Stimulated activated CD8-positive, alpha-beta memory T cell treated with anti-CD3 and anti-CD28 coated beads, Interleukin-15, amount 100 ng/mL, for 24 hours (primary cell): ENCODE results near the gene LAMB1.
"Not testable (repeated sequence)": the region's sequence is repeated elsewhere in the genome, so short reads cannot be mapped to it uniquely, and the experiment has no call there.

Experiments used
- DNase-seq: peaks from one replicate; pipeline ENCODE4 v3.0.0-alpha.2; 2020; ENCODE audit warnings: low read depth

LAMB1 gene

GRCh38 chr7:107917763-107918651 is 85.0 kb downstream of the LAMB1 start:
- no peak for DNase-seq

- no peak for DNase-seq
These were observed 87.4 kb downstream of the LAMB1 start for GRCh38 chr7:107915541-107915940.

DNA sequence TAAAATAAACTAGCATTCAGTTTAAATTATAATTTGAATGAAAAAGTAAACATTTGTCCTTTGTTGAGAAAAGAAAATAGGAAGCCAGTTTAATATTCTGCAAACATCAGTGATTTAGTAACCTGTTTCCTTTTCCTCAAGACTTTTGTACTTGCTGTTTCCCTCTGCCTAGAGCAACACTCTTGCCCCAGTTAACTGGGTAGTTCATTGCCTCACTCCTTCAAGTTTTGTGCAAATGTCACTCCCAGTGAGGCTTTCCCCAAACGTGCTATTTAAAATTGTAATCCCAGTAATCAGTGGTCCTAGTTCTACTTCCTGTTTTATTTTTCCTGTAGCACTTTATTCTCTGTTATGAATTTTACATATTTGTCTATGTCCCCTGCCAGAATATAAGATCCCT is 88.1 kb downstream of the LAMB1 start:
- no peak for DNase-seq

DNA sequence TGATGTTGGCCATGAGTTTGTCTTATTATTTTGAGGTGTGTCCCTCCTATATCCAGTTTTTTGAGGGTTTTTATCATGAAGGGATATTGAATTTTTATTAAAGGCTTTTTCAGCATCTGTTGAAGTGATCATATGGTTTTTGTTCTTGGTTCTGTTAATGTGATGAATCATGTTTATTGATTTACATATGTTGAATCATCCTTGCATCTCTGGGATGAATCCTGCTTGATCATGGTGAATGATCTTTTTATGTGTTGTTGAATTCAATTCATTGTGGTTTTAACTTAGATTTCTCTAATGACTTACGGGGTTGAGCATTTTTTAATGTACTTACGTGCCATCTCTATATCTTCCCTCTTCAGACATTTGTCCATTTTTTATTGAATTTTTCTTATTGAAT is 89.1 kb downstream of the LAMB1 start:
- no peak for DNase-seq

DNA sequence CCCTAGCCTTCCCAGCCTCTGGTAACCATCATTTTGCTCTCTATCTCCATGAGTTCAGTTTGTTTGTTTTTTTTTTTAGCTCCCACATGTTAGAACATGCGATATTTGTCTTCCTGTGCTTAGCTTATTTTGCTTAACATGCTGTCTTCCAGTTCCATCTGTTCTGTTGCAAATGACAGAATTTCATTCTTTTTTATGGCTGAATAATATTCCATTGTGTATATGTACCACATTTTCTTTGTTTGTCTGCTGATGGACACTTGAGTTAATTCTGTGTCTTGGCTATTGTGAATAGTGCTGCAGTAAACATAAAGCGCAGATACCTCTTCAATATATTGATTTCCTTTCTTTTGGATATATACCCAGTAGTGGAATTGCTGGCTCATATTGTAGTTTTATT is 91.0 kb downstream of the LAMB1 start:
- no peak for DNase-seq

GRCh38 chr7:107909445-107909844 is 93.5 kb downstream of the LAMB1 start:
- DNase-seq, result no peak

GRCh38 chr7:107907790-107908189 is 95.2 kb downstream of the LAMB1 start:
- DNase-seq, result no peak

DNA sequence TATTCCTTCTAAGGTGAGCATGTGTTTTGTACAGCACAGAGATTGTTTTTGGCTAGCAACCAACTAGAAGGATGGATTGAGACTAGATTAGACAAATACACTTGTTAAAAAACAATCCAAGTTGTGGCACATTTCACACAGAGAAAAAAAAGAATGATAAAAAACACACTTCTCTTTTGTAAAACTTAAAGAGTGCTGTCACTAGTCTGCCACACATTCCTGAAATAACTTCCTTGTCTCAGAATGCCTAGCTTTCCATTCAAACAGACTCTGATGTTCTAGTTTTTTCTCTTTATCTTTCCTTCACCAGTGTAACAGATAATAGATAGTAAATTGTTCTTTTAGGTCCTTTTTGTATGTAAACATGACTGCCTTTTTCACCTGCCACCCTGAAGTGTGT is 100.6 kb downstream of the LAMB1 start:
- DNase-seq, result no peak

DNA sequence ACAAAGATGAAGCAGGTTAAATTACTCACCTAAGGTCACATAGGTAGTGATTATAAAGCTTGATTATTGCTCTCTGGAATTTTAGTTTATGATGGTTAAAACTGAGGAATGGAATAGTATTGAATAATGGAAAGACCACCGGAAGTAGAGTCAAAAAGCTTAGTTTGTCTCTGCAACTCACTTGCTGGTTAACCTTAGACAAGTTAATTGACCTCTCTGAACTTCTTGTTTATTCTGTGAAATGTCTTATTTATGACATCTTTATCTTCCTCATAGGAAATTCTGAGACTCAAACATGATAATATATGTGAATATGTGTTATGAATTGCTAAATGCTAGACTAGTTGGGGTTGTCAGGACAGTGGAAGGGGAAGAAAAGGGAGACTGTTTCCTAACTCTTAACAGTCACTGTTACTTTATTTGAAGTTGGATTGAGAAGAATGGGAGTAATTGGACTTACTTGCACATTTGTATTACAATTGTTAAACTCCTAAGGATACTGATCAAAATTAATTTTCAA is 102.4 kb downstream of the LAMB1 start:
- no peak for DNase-seq

DNA sequence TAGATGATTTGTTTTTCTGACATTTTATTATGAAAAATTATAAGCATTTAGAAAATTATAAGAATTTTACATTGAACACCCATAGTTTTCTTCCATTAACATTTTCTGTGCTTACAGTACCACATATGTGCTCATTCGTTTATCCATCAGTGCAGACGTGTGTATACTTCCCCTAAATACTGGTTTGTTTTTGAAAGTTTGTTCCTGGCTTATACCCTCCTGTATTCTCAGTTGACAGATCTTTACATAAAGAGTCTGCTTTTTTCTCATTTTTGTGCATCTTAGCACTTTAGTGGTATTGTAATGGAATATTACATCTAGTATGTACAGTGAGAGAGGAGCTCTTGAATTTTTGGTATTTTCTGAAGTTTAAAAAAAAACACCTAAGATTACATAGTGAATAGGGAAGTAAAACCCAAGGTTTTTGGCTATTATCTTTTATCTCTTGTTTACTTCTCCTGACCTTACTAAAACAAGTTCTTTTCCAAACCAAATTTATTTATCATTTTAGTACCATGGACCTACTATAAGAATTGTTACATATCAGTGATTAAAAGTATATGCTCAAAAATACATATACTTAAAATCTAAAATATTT is 103.9 kb downstream of the LAMB1 start:
- no peak for DNase-seq

DNA sequence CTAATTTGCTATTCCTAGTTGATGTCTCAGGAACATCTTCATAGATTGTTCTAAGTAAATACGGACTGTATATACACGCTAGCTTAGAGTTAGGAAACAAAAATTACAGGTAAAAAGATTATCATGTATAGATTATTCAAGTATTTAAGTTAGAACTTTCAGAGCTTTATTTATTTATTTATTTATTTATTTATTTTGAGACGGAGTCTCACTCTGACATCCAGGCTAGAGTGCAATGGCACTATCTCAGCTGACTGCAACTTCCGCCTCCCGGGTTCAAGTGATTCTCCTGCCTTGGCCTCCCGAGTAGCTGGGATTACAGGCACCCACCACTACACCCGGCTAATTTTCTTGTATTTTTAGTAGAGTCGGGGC is 110.6 kb downstream of the LAMB1 start:
- not testable (repeated sequence) for DNase-seq

DNA sequence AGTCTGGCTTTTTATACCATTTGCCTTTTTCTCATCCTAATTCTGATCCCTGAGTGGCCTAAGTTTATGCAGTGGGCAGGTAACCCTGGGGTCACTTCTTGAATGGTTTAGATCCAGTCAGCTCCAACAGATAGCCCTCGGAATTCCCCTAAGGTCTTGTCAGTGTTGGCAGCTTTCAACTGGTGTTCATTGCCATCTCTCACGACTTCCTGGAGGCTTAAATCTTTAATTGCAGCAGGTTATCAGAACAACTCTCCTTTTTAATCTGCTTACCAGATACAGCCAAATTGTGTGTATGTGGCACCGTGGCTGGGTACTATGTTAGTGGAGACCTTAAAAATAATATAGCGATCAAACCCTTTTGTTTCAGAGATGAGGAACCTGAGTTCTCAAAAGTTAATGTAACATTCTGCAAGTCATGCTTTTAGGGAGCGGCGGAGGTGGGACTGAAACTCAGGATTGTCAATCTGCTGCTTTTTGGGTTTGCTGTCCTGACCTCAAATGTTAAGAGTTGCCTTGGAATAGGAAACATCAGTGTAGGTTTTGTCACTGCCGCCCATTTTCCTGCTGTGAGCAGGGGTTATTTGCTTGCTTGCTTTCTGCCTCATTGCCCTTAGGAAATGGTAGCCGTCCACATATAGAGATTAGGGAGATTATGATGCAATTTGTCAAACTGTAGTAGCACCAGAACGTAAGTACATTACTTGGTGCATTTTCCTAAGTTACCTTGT is 111.2 kb downstream of the LAMB1 start:
- DNase-seq, result no peak

DNA sequence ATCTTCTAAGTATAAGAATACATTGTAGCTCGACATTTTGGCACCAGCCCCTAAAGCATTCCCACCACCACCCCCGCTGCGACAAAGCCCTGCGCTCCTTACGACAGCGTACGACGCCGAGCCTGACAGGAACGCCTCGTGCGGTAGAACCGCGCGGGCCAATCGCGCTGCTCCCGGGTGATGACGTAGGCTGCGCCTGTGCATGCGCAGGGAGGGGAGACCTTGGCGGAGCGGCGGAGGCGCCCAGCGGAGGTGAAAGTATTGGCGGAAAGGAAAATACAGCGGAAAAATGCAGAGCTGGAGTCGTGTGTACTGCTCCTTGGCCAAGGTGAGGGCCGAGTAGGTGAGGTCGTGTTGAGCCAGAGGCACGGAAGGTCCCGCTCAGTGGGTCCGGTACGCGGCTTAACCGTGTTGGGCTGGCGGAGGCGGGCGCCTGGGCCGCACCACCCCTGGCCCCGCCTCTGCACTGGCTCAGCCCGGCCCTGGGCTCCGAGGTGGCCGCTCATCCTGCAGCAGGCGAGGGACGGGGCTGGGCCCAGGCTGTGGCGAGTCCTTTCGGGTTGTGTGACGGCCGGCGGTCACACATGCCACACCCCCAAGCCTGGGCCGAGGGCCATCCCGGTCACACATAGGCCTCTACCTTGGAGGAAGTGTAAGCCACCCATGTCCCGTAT is 111.9 kb downstream of the LAMB1 start, which contains the start of gene DLD:
DLD (plus strand) TSS at position 222 of the 674 bp plus-strand sequence; CDS start at position 290, 68 bp downstream.
- peak; percentile 79 for DNase-seq

DNA sequence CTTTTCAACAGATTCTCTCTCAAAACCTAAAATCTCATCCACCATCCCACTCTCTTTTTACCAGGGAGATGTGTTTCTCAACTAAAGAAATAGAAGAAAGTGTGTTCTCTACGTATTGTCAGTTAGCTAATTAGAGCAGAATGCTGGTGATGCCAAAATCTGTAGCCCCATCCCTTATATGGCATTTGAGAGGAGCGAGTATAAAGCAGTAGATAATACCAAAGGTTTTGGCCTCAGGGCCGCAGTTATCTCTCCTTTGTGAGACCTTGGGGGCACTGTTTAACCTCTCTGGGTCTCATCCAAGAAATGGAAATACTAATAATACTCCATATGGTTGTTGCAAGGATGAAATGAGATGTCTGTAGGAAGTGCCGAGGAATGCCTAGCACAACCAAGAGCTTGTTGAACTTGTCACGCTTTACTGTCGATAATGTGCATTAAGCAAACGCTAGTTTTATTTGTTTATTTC is 112.4 kb downstream of the LAMB1 start:
- no peak for DNase-seq

DNA sequence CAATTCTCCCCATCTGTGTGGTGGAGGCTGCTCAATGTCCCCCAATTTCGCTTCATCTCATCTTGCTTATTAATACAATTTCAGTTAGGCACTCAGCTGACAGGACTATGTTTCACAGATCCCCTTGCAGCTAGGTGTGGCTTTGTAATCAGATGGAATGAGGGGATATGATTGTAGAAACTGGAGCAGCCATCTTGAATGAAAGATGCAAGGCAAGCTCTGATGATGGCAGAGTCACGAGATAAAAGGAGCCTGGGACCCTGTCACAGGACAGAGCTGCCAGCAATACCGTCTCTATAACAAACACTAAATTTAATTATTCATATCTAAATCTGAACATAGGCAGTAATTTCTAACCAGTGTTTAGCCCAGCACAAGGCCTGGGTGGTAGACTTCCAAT is 113.0 kb downstream of the LAMB1 start:
- DNase-seq, result no peak

DNA sequence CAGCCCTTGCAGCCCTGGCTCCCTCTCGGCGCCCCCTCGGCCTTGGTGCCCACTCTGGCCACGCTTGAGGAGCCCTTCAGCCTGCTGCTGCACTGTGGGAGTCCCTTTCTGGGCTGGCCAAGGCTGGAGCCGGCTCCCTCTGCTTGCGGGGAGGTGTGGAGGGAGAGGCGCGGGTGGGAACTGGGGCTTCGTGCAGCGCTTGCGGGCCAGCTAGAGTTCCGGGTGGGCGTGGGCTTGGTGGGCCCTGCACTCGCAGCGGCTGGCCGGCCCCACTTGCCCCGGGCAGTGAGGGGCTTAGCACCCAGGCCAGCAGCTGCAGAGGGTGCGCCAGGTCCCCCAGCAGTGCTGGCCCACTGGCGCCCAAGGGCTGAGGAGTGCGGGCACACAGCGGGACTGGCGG is 115.1 kb downstream of the LAMB1 start:
- not testable (repeated sequence) for DNase-seq

DNA sequence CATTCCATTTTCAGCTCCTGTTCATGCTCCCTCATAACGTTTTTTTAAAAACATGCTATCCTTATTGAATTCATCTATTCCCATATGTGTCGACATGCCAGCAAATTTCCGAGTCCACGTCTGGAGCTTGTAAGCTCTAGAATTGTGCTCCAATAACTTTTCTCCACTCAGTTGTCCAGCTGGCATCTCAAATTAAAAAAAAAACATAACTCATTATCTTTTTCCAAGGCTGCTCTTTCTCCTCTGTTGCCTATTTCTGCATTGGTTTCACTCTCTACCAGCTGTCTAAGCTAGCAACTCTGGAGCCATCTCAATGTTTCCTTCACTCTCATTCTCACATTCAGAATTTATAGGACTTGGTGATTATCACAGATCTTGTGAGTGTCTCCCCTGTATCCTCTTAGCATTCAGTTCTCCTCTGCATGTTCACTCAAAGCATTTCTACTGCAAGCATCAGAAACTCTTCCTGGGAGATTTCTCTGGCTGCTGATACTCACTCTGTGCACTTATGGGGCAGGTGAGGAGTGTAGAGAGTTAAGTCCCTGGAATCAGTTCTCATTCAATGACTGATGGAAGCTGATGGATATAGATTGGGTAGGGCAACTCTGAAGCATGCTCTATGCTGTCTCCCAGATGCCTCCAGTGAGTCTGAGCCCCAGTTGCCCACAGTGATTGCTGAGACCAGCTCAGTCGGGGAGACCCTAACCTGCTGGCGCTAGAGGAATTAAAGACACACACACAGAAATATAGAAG is 118.7 kb downstream of the LAMB1 start:
- DNase-seq, result no peak

- DNase-seq, result no peak
These were observed 120.2 kb downstream of the LAMB1 start for GRCh38 chr7:107882766-107883165.

- DNase-seq, result no peak
These were observed 123.4 kb downstream of the LAMB1 start for GRCh38 chr7:107879400-107880035.

DNA sequence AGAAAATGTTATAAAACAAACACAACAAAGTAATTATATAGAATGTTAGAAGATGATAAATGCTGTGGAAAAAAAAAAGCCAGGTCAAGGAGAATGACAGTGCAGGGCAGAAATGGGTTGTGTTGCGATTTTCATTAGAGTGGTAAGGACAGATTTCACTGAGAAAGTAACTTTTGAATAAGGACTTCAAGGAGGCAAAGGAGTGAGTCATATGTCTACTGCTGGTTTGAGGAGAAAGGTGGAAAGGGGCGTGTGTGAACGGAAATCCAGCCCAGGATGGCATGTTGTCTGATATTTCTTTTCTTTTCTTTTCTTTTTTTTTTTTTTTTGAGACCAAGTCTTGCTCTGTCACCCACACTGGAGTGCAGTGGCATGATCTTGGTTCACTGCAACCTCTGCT is 124.3 kb downstream of the LAMB1 start:
- DNase-seq, result no peak
